SK-N-SH treated with all-trans-retinoic acid at 6 μM for 48 hours (cell line): ENCODE data around the gene LUM.

Experiments
- ATAC-seq: fragments of 200-7000 bp; cut with Tn5 transposase; 3 replicates; pipeline ENCODE4 v1.9.1; 2020; ENCODE audit warnings: mild to moderate bottlenecking, moderate library complexity
- ARNTL ChIP-seq: fragments of 450-650 bp; formaldehyde crosslinking; IDR thresholded peaks from 2 replicates; pipeline ENCODE4 v1.5.0; 2020; ENCODE audit warnings: low read depth, mild to moderate bottlenecking, moderate library complexity, borderline replicate concordance
- BACH2 ChIP-seq: fragments of 250-450 bp; sonication (Bioruptor Pico); IDR thresholded peaks from 2 replicates; pipeline ENCODE4 v1.9.0; 2021; ENCODE audit warnings: mild to moderate bottlenecking, borderline replicate concordance
- CREB5 ChIP-seq: fragments of 250-450 bp; sonication (Bioruptor Pico); IDR thresholded peaks from 2 replicates; pipeline ENCODE4 v1.5.1; 2020; ENCODE audit warnings: low read depth, mild to moderate bottlenecking, moderate library complexity
- CSRNP3 ChIP-seq: fragments of 250-450 bp; sonication (Bioruptor Pico); IDR thresholded peaks from 2 replicates; pipeline ENCODE4 v1.5.1; 2021; ENCODE audit warnings: mild to moderate bottlenecking, moderate library complexity
- ESRRG ChIP-seq: fragments of 250-450 bp; sonication (Bioruptor Pico); IDR thresholded peaks from 2 replicates; pipeline ENCODE4 v1.6.1; 2021; ENCODE audit warnings: mild to moderate bottlenecking
- GLIS3 ChIP-seq: fragments of 250-450 bp; sonication (Bioruptor Pico); IDR thresholded peaks from 2 replicates; pipeline ENCODE4 v1.5.0; 2020; ENCODE audit warnings: mild to moderate bottlenecking, moderate library complexity
- ISL1 ChIP-seq: fragments of 250-450 bp; sonication (Bioruptor Pico); IDR thresholded peaks from 2 replicates; pipeline ENCODE4 v2.1.2; 2022; ENCODE audit warnings: mild to moderate bottlenecking, moderate library complexity
- OSR1 ChIP-seq: fragments of 250-450 bp; sonication (Bioruptor Pico); IDR thresholded peaks from 2 replicates; pipeline ENCODE4 v1.8.0; 2022; ENCODE audit warnings: moderate library complexity, mild to moderate bottlenecking, inconsistent platforms
- PATZ1 ChIP-seq: fragments of 250-450 bp; sonication (Bioruptor Pico); IDR thresholded peaks from 2 replicates; pipeline ENCODE4 v1.8.0; 2020; ENCODE audit warnings: mild to moderate bottlenecking, moderate library complexity, borderline replicate concordance
- POU6F1 ChIP-seq: fragments of 250-450 bp; sonication (Bioruptor Pico); IDR thresholded peaks from 2 replicates; pipeline ENCODE4 v1.8.0; 2021; ENCODE audit warnings: low read depth, mild to moderate bottlenecking, moderate library complexity, borderline replicate concordance
- PPARA ChIP-seq: fragments of 250-450 bp; sonication (Bioruptor Pico); IDR thresholded peaks from 2 replicates; pipeline ENCODE4 v1.5.0; 2020; ENCODE audit warnings: mild to moderate bottlenecking, borderline replicate concordance
- RARB ChIP-seq: fragments of 250-450 bp; sonication (Bioruptor Pico); IDR thresholded peaks from 2 replicates; pipeline ENCODE4 v1.8.0; 2021; ENCODE audit warnings: mild to moderate bottlenecking, moderate library complexity
- SNAI2 ChIP-seq: fragments of 250-450 bp; sonication (Bioruptor Pico); IDR thresholded peaks from 2 replicates; pipeline ENCODE4 v1.5.0; 2020; ENCODE audit warnings: mild to moderate bottlenecking, moderate library complexity
- TCF4 ChIP-seq: fragments of 250-450 bp; sonication (Bioruptor Pico); IDR thresholded peaks from 2 replicates; pipeline ENCODE4 v1.8.0; 2021; ENCODE audit warnings: mild to moderate bottlenecking, moderate library complexity, borderline replicate concordance
- TOX ChIP-seq: fragments of 250-450 bp; sonication (Bioruptor Pico); IDR thresholded peaks from 2 replicates; pipeline ENCODE4 v1.8.0; 2021; ENCODE audit warnings: mild to moderate bottlenecking, moderate library complexity, borderline replicate concordance
- TSHZ2 ChIP-seq: fragments of 250-450 bp; sonication (Bioruptor Pico); IDR thresholded peaks from 2 replicates; pipeline ENCODE4 v1.5.0; 2020; ENCODE audit warnings: mild to moderate bottlenecking, moderate library complexity
- ZFP3 ChIP-seq: fragments of 250-450 bp; sonication (Bioruptor Pico); IDR thresholded peaks from 2 replicates; pipeline ENCODE4 v1.5.0; 2020; ENCODE audit warnings: mild to moderate bottlenecking, moderate library complexity
- ZFP30 ChIP-seq: fragments of 450-650 bp; formaldehyde crosslinking; IDR thresholded peaks from 2 replicates; pipeline ENCODE4 v1.5.0; 2022; ENCODE audit warnings: mild to moderate bottlenecking, moderate library complexity
- ZNF565 ChIP-seq: fragments of 450-650 bp; formaldehyde crosslinking; conservative IDR thresholded peaks from 2 replicates; pipeline ENCODE4 v1.5.0; 2020; ENCODE audit warnings: low read depth, mild to moderate bottlenecking, moderate library complexity
- ZNF70 ChIP-seq: fragments of 450-650 bp; formaldehyde crosslinking; IDR thresholded peaks from 2 replicates; pipeline ENCODE4 v1.5.0; 2020; ENCODE audit warnings: mild to moderate bottlenecking, moderate library complexity
- ZNF8 ChIP-seq: fragments of 450-650 bp; formaldehyde crosslinking; IDR thresholded peaks from 2 replicates; pipeline ENCODE4 v1.5.0; 2020; ENCODE audit warnings: mild to moderate bottlenecking, moderate library complexity

Gene LUM

GRCh38 chr12:91077228-91077954 lies 33.9 kb downstream of the LUM start:
- no peak for ATAC-seq
- TF ChIP-seq ARNTL (CRISPR knock-in tag) = no peak
- no peak for TF ChIP-seq TOX (CRISPR knock-in tag)
- TF ChIP-seq GLIS3 = no peak
- TF ChIP-seq POU6F1 = no peak

GRCh38 chr12:91074851-91075250 lies 36.4 kb downstream of the LUM start:
- no peak for TF ChIP-seq GLIS3
- no peak for TF ChIP-seq RARB (CRISPR knock-in tag)
- no peak for TF ChIP-seq ZNF70 (CRISPR knock-in tag)
- TF ChIP-seq ESRRG = no peak
- no peak for TF ChIP-seq ZFP3
- TF ChIP-seq ISL1 = no peak
- TF ChIP-seq OSR1 = no peak
- TF ChIP-seq ARNTL (CRISPR knock-in tag) = no peak
- TF ChIP-seq SNAI2 (CRISPR knock-in tag) = no peak
- TF ChIP-seq TCF4 (CRISPR knock-in tag) = no peak
- TF ChIP-seq ZFP30 (CRISPR knock-in tag) = no peak
- TF ChIP-seq BACH2 (CRISPR knock-in tag) = no peak
- TF ChIP-seq PPARA (CRISPR knock-in tag) = no peak
- TF ChIP-seq POU6F1 = no peak
- TF ChIP-seq TSHZ2 (CRISPR knock-in tag) = no peak
- no peak for TF ChIP-seq ZNF565
- TF ChIP-seq CSRNP3 = no peak
- no peak for TF ChIP-seq CREB5
- no peak for ATAC-seq

GRCh38 chr12:91074154-91074709 lies 37.1 kb downstream of the LUM start:
- no peak for TF ChIP-seq BACH2 (CRISPR knock-in tag)
- TF ChIP-seq ZNF8 = no peak
- no peak for TF ChIP-seq TSHZ2 (CRISPR knock-in tag)
- no peak for TF ChIP-seq PATZ1 (CRISPR knock-in tag)
- TF ChIP-seq ZNF565 = no peak
- no peak for TF ChIP-seq ESRRG
- TF ChIP-seq ZNF70 (CRISPR knock-in tag) = no peak
- no peak for TF ChIP-seq TOX (CRISPR knock-in tag)
- TF ChIP-seq GLIS3 = no peak
- no peak for TF ChIP-seq ISL1
- TF ChIP-seq ZFP30 (CRISPR knock-in tag) = no peak
- TF ChIP-seq, all 23 proteins: peak for 0
- no peak for ATAC-seq
